Osteoblast (primary cell): ENCODE measurements around the gene TRRAP. TPM values are rescaled to one million over a fixed set of nuclear protein-coding genes. Genes with fewer than 3 reads are reported as not detected.
A peak's percentile ranks its signal among the peaks of the same experiment; 100 is the strongest.

ENCODE experiments used
- DNase-seq: peaks from one replicate; pipeline ENCODE4 v3.0.0; 2011; ENCODE audit warnings: low spot score, mixed read lengths; ENCODE audit not compliant: insufficient read length; ENCODE audit errors: missing footprints
- H2AFZ ChIP-seq: 2 replicates; pipeline ENCODE4 v1.6.0; 2011; ENCODE audit warnings: mild to moderate bottlenecking, low read length
- H3K27ac ChIP-seq: 2 replicates; pipeline ENCODE4 v1.5.1; 2011; ENCODE audit warnings: mild to moderate bottlenecking, low read depth, low read length, moderate library complexity
- H3K27me3 ChIP-seq: 2 replicates; pipeline ENCODE4 v1.6.0; 2012; ENCODE audit warnings: mild to moderate bottlenecking, control low read depth, inconsistent platforms, low read length, moderate library complexity; ENCODE audit not compliant: insufficient read depth
- H3K36me3 ChIP-seq: 2 replicates; pipeline ENCODE4 v1.5.1; 2011; ENCODE audit warnings: mild to moderate bottlenecking, low read length, control low read depth, moderate library complexity; ENCODE audit not compliant: insufficient read depth
- H3K4me1 ChIP-seq: 2 replicates; pipeline ENCODE4 v1.5.1; 2011; ENCODE audit warnings: mild to moderate bottlenecking, low read length, control low read depth, moderate library complexity; ENCODE audit not compliant: insufficient read depth
- H3K4me2 ChIP-seq: 2 replicates; pipeline ENCODE4 v1.6.0; 2011; ENCODE audit warnings: mild to moderate bottlenecking, low read length; ENCODE audit not compliant: insufficient read depth
- H3K4me3 ChIP-seq: fragments of 200-600 bp; sonication (generic); 3 replicates; pipeline ENCODE4 v1.5.1; 2012; ENCODE audit warnings: mild to moderate bottlenecking, low read length, inconsistent platforms; ENCODE audit not compliant: insufficient read depth
- H3K79me2 ChIP-seq: 2 replicates; pipeline ENCODE4 v1.6.0; 2012; ENCODE audit warnings: mild to moderate bottlenecking, low read length, control low read depth, inconsistent platforms; ENCODE audit not compliant: insufficient read depth
- H3K9me3 ChIP-seq: 2 replicates; pipeline ENCODE4 v1.5.1; 2011; ENCODE audit warnings: low read depth, low read length, control low read depth
- H4K20me1 ChIP-seq: 2 replicates; pipeline ENCODE4 v1.6.0; 2012; ENCODE audit warnings: mild to moderate bottlenecking, low read length, control low read depth; ENCODE audit not compliant: insufficient read depth
- CTCF ChIP-seq: IDR thresholded peaks from 2 replicates; pipeline ENCODE4 v1.5.1; 2011; ENCODE audit warnings: mild to moderate bottlenecking, low read depth, low read length, moderate library complexity; ENCODE audit errors: extremely low read depth
- total RNA-seq: library from RNA; depleted of rRNA; stranded (reverse); fragments of >200 nt; gene quantifications from 2 replicates; pipeline ENCODE4 v1.2.3, GENCODE V29; 2012

TRRAP gene
- total RNA-seq, 1 donor = 17.7 TPM

- TF ChIP-seq CTCF = no peak
Observed at GRCh38 chr7:98994046-98994944, 116.0 kb downstream of the TRRAP start.

GRCh38 chr7:98995111-98995510 is 116.8 kb downstream of the TRRAP start:
- H3K36me3 ChIP-seq = peaks cover 78% of the 10 kb centered on the region

More at GRCh38 chr7:98994046-98994944, 116.0 kb downstream of the TRRAP start:
- H3K27ac ChIP-seq = no peak overlapping the region
- H3K4me1 ChIP-seq = no peaks in the 10 kb centered on the region
- peak; percentile 44 for DNase-seq
- no peaks in the 10 kb centered on the region for H3K9me3 ChIP-seq
- no peaks in the 10 kb centered on the region for H4K20me1 ChIP-seq
- H3K27me3 ChIP-seq = no peaks in the 10 kb centered on the region
- no peaks in the 10 kb centered on the region for H3K79me2 ChIP-seq
- no peak overlapping the region for H3K4me3 ChIP-seq
- peaks cover 78% of the 10 kb centered on the region for H3K36me3 ChIP-seq
- H3K4me2 ChIP-seq = no peak overlapping the region
- H2AFZ ChIP-seq = no peak overlapping the region

GRCh38 chr7:98995523-98996149 is 117.3 kb downstream of the TRRAP start:
- peak; percentile 60 for DNase-seq
- H3K4me3 ChIP-seq = no peak overlapping the region
- H3K27me3 ChIP-seq = no peaks in the 10 kb centered on the region
- TF ChIP-seq CTCF = no peak
- peaks cover 3% of the 10 kb centered on the region for H4K20me1 ChIP-seq
- H2AFZ ChIP-seq = no peak overlapping the region
- peaks cover 78% of the 10 kb centered on the region for H3K36me3 ChIP-seq
- no peak overlapping the region for H3K4me2 ChIP-seq
- no peaks in the 10 kb centered on the region for H3K4me1 ChIP-seq
- no peaks in the 10 kb centered on the region for H3K9me3 ChIP-seq
- no peak overlapping the region for H3K27ac ChIP-seq
- no peaks in the 10 kb centered on the region for H3K79me2 ChIP-seq

More at GRCh38 chr7:98995111-98995510, 116.8 kb downstream of the TRRAP start:
- Histone ChIP-seq H3K4me2 (no peak overlapping the region), H3K4me1 (no peaks in the 10 kb centered on the region), H4K20me1 (no peaks in the 10 kb centered on the region), H3K79me2 (no peaks in the 10 kb centered on the region), H3K27ac (no peak overlapping the region), H3K27me3 (no peaks in the 10 kb centered on the region), H2AFZ (no peak overlapping the region), H3K9me3 (no peaks in the 10 kb centered on the region), H3K4me3 (no peak overlapping the region)
- DNase-seq = no peak
- no peak for TF ChIP-seq CTCF

GRCh38 chr7:98996150-98996552 is 117.8 kb downstream of the TRRAP start:
- H3K27me3 ChIP-seq = no peaks in the 10 kb centered on the region
- no peaks in the 10 kb centered on the region for H3K79me2 ChIP-seq
- no peak overlapping the region for H3K27ac ChIP-seq
- DNase-seq = peak; percentile 43
- H4K20me1 ChIP-seq = peaks cover 3% of the 10 kb centered on the region
- H3K4me2 ChIP-seq = no peak overlapping the region
- H2AFZ ChIP-seq = no peak overlapping the region
- H3K9me3 ChIP-seq = no peaks in the 10 kb centered on the region
- H3K4me3 ChIP-seq = no peak overlapping the region
- H3K36me3 ChIP-seq = peaks cover 76% of the 10 kb centered on the region
- TF ChIP-seq CTCF = no peak
- H3K4me1 ChIP-seq = no peaks in the 10 kb centered on the region
